Heart left ventricle (tissue), 16 donors: ENCODE measurements around the gene CACNB4. TPM values are rescaled to one million over a fixed set of nuclear protein-coding genes. Genes with fewer than 3 reads are reported as not detected.

Experiments
- ATAC-seq, 4 donors: fragments of 200-7000 bp; cut with Tn5 transposase; one replicate each; pipeline ENCODE4 v1.9.1; 2020 to 2022; ENCODE audit warnings: moderate library complexity in 4 of 4, mild to moderate bottlenecking in 3 of 4, moderate number of reproducible peaks in 1 of 4
- DNase-seq, 5 donors: peaks; one replicate each; pipeline ENCODE4 v3.0.0-alpha.2; 2020
- H3K27ac ChIP-seq, 12 donors: fragments of 200-600 bp; sonication (generic) in 4 of 12; one replicate each; pipeline versions ENCODE4 v1.5.0 to v1.8.0; 2016 to 2022; ENCODE audit warnings: mild to moderate bottlenecking in 2 of 12
- H3K27me3 ChIP-seq, 9 donors: fragments of 200-600 bp; sonication (generic) in 2 of 9; one replicate each; pipeline versions ENCODE4 v1.5.1 to v1.8.0; 2016 to 2022; ENCODE audit warnings: mild to moderate bottlenecking in 3 of 9
- H3K36me3 ChIP-seq, 9 donors: fragments of 200-600 bp; sonication (generic) in 2 of 9; one replicate each; pipeline versions ENCODE4 v1.5.0 to v1.8.0; 2018 to 2022; ENCODE audit warnings: mild to moderate bottlenecking in 2 of 9
- H3K4me1 ChIP-seq, 12 donors: fragments of 200-600 bp; sonication (generic) in 4 of 12; one replicate each; pipeline versions ENCODE4 v1.5.0 to v1.8.0; 2016 to 2022; ENCODE audit warnings: mild to moderate bottlenecking in 3 of 12
- H3K4me3 ChIP-seq, 12 donors: fragments of 200-600 bp; sonication (generic) in 4 of 12; one replicate each; pipeline versions ENCODE4 v1.5.0 to v1.8.0; 2017 to 2022; ENCODE audit warnings: mild to moderate bottlenecking in 9 of 12, moderate library complexity in 4 of 12
- H3K9me3 ChIP-seq, 12 donors: fragments of 200-600 bp; sonication (generic) in 4 of 12; one replicate each; pipeline versions ENCODE4 v1.5.0 to v1.8.0; 2016 to 2022; ENCODE audit warnings: mild to moderate bottlenecking in 1 of 12
- POLR2A ChIP-seq, 2 donors: fragments of 450-650 bp; IDR thresholded peaks; one replicate each; pipeline ENCODE4 v1.6.1; 2017; ENCODE audit warnings: antibody characterized with exemption in 2 of 2, mild to moderate bottlenecking in 2 of 2, moderate library complexity in 2 of 2
- WGBS, 4 donors: extraction: QIAGEN DNeasy Blood & Tissue Kit in 2 of 4; methylation state at CpG; one replicate each; pipeline versions ENCODE4 v1.1.5 to v1.1.7; 2013 to 2018; 5-methylcytosine and 5-hydroxymethylcytosine counted together
- intact Hi-C, 10 donors: fragments of 100-400 bp; cut with DNase I; formaldehyde crosslinking; loops; one replicate each; pipeline versions ENCODE4 v1.11.1 to v1.14.2; 2022
- polyA plus RNA-seq, 2 donors: library from polyadenylated mRNA; stranded (reverse); fragments of 200-250 nt; gene quantifications; one replicate each; pipeline ENCODE4 v1.2.3, GENCODE V29; 2013
- total RNA-seq, 9 donors: library from RNA; depleted of rRNA in 2 of 9; stranded (reverse); fragments of >200 nt in 2 of 9; fragmentation: NEBNext Ultra II Directional in 3 of 9; extraction: Animal tissue kit (Norgen Biotek cat#: 25700) in 3 of 9; gene quantifications; one replicate each; pipeline versions ENCODE4 v1.1.0 to v1.2.4, GENCODE V29; 2016 to 2023
- TF ChIP-seq, protein P1 (sequence below), 12 donors: fragments of 200-600 bp; sonication (generic) in 4 of 12; IDR thresholded peaks; one replicate each; pipeline versions ENCODE4 v1.5.0 to v1.8.0; 2018 to 2022; ENCODE audit warnings: antibody characterized with exemption in 12 of 12, mild to moderate bottlenecking in 5 of 12
- donor health status: ischemic (EF 13 %, LVEDD 7.1; RV severe dilation, severe dysfunction).
- donor health status: healthy with polysubstance abuse.
- donor health status: DM: no; HTN: yes; CAD: no.
- donor health status: DM: no; HTN: no; CAD: no.
- donor health status: ischemic (EF 25% LVEDD 6.9; RV normal size, moderate dysfunction).
- donor health status: ischemic (EF 25% LVEDD 5.7; RV mildly dilated, moderate dysfunction).
- donor health status: healthy.
- donor health status: DM: yes; HTN: yes; CAD: no.
- donor health status: ischemic (EF 35%, LVEDD 5.7; RV mildly dilated, moderate dysfunction).
- donor health status: nonischemic (EF 11% LVEDD 7.7; RV severe dilation, severe dysfunction).
- donor health status: DM: yes; HTN: yes; CAD: no.
- donor health status: PGD.
- donor health status: ischemic (EF 29% LVEDD 5.4; RV normal size, mild dysfunction).
- donor health status: nonischemic (EF 23%, LVEDD 6.1; RV moderate dilation, normal function).

CACNB4 gene
- total and polyA plus RNA-seq, 11 donors = 0.03 to 1.5 (median 0.39) TPM

DNA sequence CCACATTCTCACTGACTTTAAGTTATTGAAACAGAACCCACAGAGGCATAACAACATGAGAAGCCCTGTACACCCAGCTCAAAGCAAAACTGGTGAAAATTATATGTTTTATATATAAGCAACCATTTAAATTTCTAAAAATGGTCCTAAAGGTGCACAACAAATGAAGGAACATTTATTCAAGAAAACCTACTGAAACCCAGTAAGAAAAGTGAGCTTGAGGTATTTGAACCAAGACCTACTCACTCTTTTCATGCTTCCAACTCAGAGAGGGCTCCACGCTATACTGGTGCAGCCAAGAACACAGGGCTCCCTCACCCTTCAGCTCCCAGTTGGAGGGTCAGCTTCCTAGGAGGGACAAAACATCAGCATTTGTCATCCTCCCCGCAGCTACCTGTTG, 2.1 kb upstream of the CACNB4 start:
- Histone ChIP-seq H3K4me1 (peaks cover 0 to 23% (median 8%) of the 10 kb centered on the region in 12 donors), H3K27me3 (peaks cover 0 to 32% (median 4%) of the 10 kb centered on the region in 9 donors), H3K4me3 (no peak overlapping the region), H3K27ac (no peak overlapping the region), H3K36me3 (no peaks in the 10 kb centered on the region), H3K9me3 (no peaks in the 10 kb centered on the region)
- WGBS, 4 donors = 71 to 92% (median 84%) methylated on average over 2 of the region's 2 CpGs
- ATAC-seq (no peak), DNase-seq (no peak)
- TF ChIP-seq, protein P1, sequence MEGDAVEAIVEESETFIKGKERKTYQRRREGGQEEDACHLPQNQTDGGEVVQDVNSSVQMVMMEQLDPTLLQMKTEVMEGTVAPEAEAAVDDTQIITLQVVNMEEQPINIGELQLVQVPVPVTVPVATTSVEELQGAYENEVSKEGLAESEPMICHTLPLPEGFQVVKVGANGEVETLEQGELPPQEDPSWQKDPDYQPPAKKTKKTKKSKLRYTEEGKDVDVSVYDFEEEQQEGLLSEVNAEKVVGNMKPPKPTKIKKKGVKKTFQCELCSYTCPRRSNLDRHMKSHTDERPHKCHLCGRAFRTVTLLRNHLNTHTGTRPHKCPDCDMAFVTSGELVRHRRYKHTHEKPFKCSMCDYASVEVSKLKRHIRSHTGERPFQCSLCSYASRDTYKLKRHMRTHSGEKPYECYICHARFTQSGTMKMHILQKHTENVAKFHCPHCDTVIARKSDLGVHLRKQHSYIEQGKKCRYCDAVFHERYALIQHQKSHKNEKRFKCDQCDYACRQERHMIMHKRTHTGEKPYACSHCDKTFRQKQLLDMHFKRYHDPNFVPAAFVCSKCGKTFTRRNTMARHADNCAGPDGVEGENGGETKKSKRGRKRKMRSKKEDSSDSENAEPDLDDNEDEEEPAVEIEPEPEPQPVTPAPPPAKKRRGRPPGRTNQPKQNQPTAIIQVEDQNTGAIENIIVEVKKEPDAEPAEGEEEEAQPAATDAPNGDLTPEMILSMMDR (IDR thresholded peaks at IDR 0.05) = no peak
- no peak for TF ChIP-seq POLR2A (IDR thresholded peaks at IDR 0.05)
- intact Hi-C loops = no loop called here

DNA sequence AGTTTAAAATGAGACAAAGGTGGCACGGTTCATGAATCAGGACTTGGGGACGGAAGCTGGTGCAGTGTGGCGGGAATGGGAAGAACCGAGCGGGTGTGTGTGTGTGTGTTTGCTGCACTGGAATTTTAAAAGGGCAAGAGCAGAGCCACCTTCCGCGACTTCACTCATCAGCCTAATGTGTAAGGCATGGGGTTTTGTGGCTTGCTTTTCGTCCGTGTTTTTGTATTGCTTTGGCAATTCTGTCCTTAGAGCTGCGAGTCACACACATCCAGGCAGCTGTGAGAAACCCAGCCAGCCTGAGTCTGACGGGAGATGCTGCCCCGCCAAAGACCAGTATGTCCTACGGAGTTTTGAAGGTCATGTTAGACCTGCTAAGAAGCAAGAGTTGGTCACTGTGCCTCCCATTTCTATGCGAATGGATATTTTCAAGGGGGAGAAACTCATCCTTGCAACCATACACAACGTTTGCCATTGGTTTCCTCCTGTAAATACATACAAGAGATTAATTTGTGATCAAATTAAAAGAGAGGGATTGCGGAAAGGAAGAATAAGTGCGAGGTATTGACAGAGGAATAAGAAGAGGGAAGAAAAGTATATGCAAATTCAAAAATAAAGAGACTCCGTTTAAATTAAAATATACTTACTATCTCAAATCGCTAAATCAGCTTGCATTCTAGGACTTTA, 665 bp upstream of the CACNB4 start:
- H3K9me3 ChIP-seq = no peaks in the 10 kb centered on the region
- ATAC-seq = peak in 2 of 4 donors; percentile 23 to 36
- no peak for TF ChIP-seq POLR2A (IDR thresholded peaks at IDR 0.05)
- TF ChIP-seq, protein P1 (IDR thresholded peaks at IDR 0.05) = no peak
- DNase-seq = no peak
- 14 to 18% (median 16%) methylated on average over 19 of the region's 19 CpGs for WGBS, 4 donors
- H3K27ac ChIP-seq = no peak overlapping the region
- H3K4me1 ChIP-seq = peaks cover 0 to 23% (median 8%) of the 10 kb centered on the region in 12 donors
- intact Hi-C loops = no loop called here
- peak overlapping the region; percentile 50 to 78 (median 64) for H3K4me3 ChIP-seq
- peaks cover 0 to 32% (median 4%) of the 10 kb centered on the region in 9 donors for H3K27me3 ChIP-seq
- H3K36me3 ChIP-seq = no peaks in the 10 kb centered on the region

DNA sequence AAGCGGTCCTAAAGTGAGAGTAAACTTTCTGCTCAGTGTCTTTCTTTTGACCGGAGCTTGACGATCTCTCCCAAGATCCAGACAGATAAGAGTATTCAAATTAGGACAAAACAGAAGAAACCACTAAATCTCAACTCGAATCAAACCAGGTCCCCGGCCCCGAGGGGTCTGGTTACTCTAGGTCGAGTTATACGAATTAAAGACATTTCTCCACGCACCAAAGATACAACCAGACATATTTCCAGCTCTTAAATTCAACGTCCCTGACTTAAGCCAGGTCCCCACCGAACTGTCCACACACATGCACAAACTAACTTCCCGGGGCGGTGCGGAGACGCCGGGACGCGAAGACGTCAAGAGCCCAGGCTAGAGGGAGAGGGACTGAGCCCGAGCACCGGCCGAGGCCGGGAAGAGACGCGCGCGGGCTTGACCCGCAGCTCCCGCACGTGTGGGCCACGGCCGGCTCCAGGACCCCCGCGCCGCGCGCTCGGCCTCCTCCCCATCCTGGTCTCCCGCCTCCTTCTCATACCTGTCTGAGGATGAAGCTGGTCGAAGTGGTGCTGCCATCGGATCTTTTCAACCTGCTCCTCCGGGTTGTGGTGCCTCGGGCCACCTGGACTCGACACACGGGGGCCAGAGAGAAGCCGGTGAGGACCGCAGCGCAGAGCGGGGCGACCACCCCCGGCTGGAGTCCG, 896 bp downstream of the CACNB4 start:
- peaks cover 0 to 23% (median 8%) of the 10 kb centered on the region in 12 donors for H3K4me1 ChIP-seq
- TF ChIP-seq, protein P1 (IDR thresholded peaks at IDR 0.05) = no peak
- TF ChIP-seq POLR2A (IDR thresholded peaks at IDR 0.05) = no peak
- peak; percentile 65 to 81 (median 76) for ATAC-seq
- peak overlapping the region; percentile 50 to 78 (median 64) for H3K4me3 ChIP-seq
- peak overlapping the region in 3 of 12 donors; percentile 10 to 47 (median 23) for H3K27ac ChIP-seq
- peak; percentile 16 to 71 (median 38) for DNase-seq
- no peaks in the 10 kb centered on the region for H3K9me3 ChIP-seq
- peaks cover 0 to 32% (median 4%) of the 10 kb centered on the region in 9 donors for H3K27me3 ChIP-seq
- H3K36me3 ChIP-seq = no peaks in the 10 kb centered on the region
- 0 to 2% (median 1%) methylated on average over 20 to 52 of the region's 52 CpGs for WGBS, 4 donors
- intact Hi-C loops = no loop called here

GRCh38 chr2:152097290-152097800, 1.5 kb downstream of the CACNB4 start:
- H3K9me3 ChIP-seq = no peaks in the 10 kb centered on the region
- peak overlapping the region in 2 of 12 donors; percentile 10 to 47 for H3K27ac ChIP-seq
- no peak for TF ChIP-seq POLR2A (IDR thresholded peaks at IDR 0.05)
- TF ChIP-seq, protein P1 (IDR thresholded peaks at IDR 0.05) = no peak
- intact Hi-C loops = no loop called here
- H3K27me3 ChIP-seq = peaks cover 0 to 32% (median 4%) of the 10 kb centered on the region in 9 donors
- H3K4me1 ChIP-seq = peaks cover 0 to 23% (median 8%) of the 10 kb centered on the region in 12 donors
- peak overlapping the region; percentile 50 to 78 (median 64) for H3K4me3 ChIP-seq
- ATAC-seq = peak; percentile 36 to 64 (median 42)
- whole genome bisulfite sequencing, 4 donors = 4 to 9% (median 7%) methylated on average over 13 of the region's 13 CpGs
- DNase-seq = no peak
- H3K36me3 ChIP-seq = no peaks in the 10 kb centered on the region
